Measurements from ENCODE around the gene ZFPM1.

- TF ChIP-seq CTCF (IDR thresholded peaks at IDR 0.05) (no peak), POLR2A (IDR thresholded peaks at IDR 0.05) (no peak)
Observed at GRCh38 chr16:88576307-88576706, 123.2 kb downstream of the ZFPM1 start.

Data from body of pancreas (tissue), 4 donors.